H1 (cell line): ENCODE results near the gene TWSG1. TPM values are rescaled to one million over a fixed set of nuclear protein-coding genes. Genes with fewer than 3 reads are reported as not detected.

Experiments used
- CTCF ChIA-PET: fragments of 300-600 bp; sonication (Branson Sonifier 250); formaldehyde crosslinking; loops from one replicate; lab custom pipeline; 2021; ENCODE audit not compliant: partially characterized antibody; lab: Charles Lee
- POLR2A ChIA-PET: fragments of 300-600 bp; sonication (Branson Sonifier 250); formaldehyde crosslinking; loops from one replicate; lab custom pipeline; 2021; ENCODE audit warnings: inconsistent platforms; ENCODE audit not compliant: partially characterized antibody; lab: Charles Lee
- DNase-seq, 2 experiments: peaks; one replicate each; pipeline versions ENCODE4 v3.0.0 to v3.0.0-alpha.2; 2010 to 2022; ENCODE audit warnings: low spot score in 2 of 2, low read depth in 1 of 2, mixed read lengths in 1 of 2
- FAIRE-seq: peaks from 2 replicates; lab custom pipeline; 2011; peaks lifted over from hg19 to GRCh38; lab: Jason Lieb, UNC
- H2AFZ ChIP-seq: 2 replicates; pipeline ENCODE4 v1.8.1; 2012; ENCODE audit warnings: low read length, inconsistent platforms
- H2AK5ac ChIP-seq: 2 replicates; pipeline ENCODE4 v1.6.1; 2013; ENCODE audit warnings: low read depth, low read length
- H2BK120ac ChIP-seq: replicated peaks from 2 replicates; pipeline ENCODE3; 2013; ENCODE audit warnings: low read depth, low read length, inconsistent platforms
- H2BK12ac ChIP-seq: 2 replicates; pipeline ENCODE4 v1.6.1; 2013; ENCODE audit warnings: low read depth, low read length
- H2BK15ac ChIP-seq: 2 replicates; pipeline ENCODE4 v1.6.1; 2013; ENCODE audit warnings: low read length
- H2BK20ac ChIP-seq: 2 replicates; pipeline ENCODE4 v1.6.1; 2013; ENCODE audit warnings: low read length
- H2BK5ac ChIP-seq: 2 replicates; pipeline ENCODE4 v1.6.1; 2013; ENCODE audit warnings: low read depth, low read length
- H3K14ac ChIP-seq: 2 replicates; pipeline ENCODE4 v1.6.1; 2013; ENCODE audit warnings: inconsistent platforms; ENCODE audit not compliant: insufficient read length
- H3K18ac ChIP-seq: 2 replicates; pipeline ENCODE4 v1.6.1; 2013; ENCODE audit warnings: low read length; ENCODE audit errors: extremely low read depth
- H3K23ac ChIP-seq: 2 replicates; pipeline ENCODE4 v1.6.1; 2013; ENCODE audit warnings: inconsistent platforms; ENCODE audit not compliant: insufficient read length
- H3K23me2 ChIP-seq: 2 replicates; pipeline ENCODE4 v1.6.1; 2013; ENCODE audit warnings: low read depth, low read length
- H3K27ac ChIP-seq: 2 replicates; pipeline ENCODE4 v1.6.1; 2011; ENCODE audit warnings: low read depth, low read length, inconsistent platforms
- H3K27me3 ChIP-seq, 4 experiments: replicated peaks in 1 of 4; 1 replicate in 1 of 4; 2 replicates in 3 of 4; pipeline versions ENCODE4 v1.6.1 to v1.8.1; 2011 to 2013; ENCODE audit warnings: low read length in 3 of 4, mild to moderate bottlenecking in 3 of 4, inconsistent platforms in 2 of 4, mixed read lengths in 2 of 4, moderate library complexity in 1 of 4; ENCODE audit not compliant: control insufficient read depth in 3 of 4, insufficient read depth in 3 of 4; ENCODE audit errors: extremely low read depth in 1 of 4
- H3K36me3 ChIP-seq, 4 experiments: 2 replicates each; pipeline versions ENCODE4 v1.6.1 to v1.8.1; 2011 to 2013; ENCODE audit warnings: mild to moderate bottlenecking in 4 of 4, low read length in 3 of 4, moderate library complexity in 2 of 4, control low read depth in 1 of 4, inconsistent platforms in 1 of 4; ENCODE audit not compliant: insufficient read depth in 4 of 4, control insufficient read depth in 2 of 4
- H3K4ac ChIP-seq: replicated peaks from 2 replicates; pipeline ENCODE3; 2013; ENCODE audit warnings: low read length, low read depth, mixed read lengths, inconsistent platforms; ENCODE audit not compliant: insufficient read length
- H3K4me1 ChIP-seq, 4 experiments: replicated peaks in 1 of 4; 1 replicate in 1 of 4; 2 replicates in 3 of 4; pipeline versions ENCODE4 v1.6.1 to v1.8.1; 2011 to 2013; ENCODE audit warnings: low read length in 3 of 4, inconsistent platforms in 2 of 4, mixed read lengths in 1 of 4; ENCODE audit not compliant: insufficient read depth in 4 of 4, control insufficient read depth in 3 of 4
- H3K4me2 ChIP-seq, 2 experiments: 2 replicates each; pipeline versions ENCODE4 v1.6.1 to v1.8.1; 2011 to 2013; ENCODE audit warnings: low read depth in 2 of 2, low read length in 2 of 2, control low read depth in 1 of 2, inconsistent platforms in 1 of 2, mild to moderate bottlenecking in 1 of 2; ENCODE audit not compliant: insufficient read depth in 1 of 2
- H3K4me3 ChIP-seq, 4 experiments: fragments of 200-600, 300-600 bp in 1 of 4; sonication (generic), shearing (Covaris generic), sonication (Bioruptor Twin) in 1 of 4; 2 replicates each; pipeline versions ENCODE4 v1.5.1 to v1.8.1; 2011 to 2016; ENCODE audit warnings: low read length in 4 of 4, low read depth in 3 of 4, control low read depth in 2 of 4, inconsistent platforms in 2 of 4, mild to moderate bottlenecking in 2 of 4, mixed read lengths in 1 of 4, moderate library complexity in 1 of 4; ENCODE audit not compliant: insufficient read depth in 2 of 4; ENCODE audit errors: extremely low read depth in 1 of 4
- H3K56ac ChIP-seq: replicated peaks from 2 replicates; pipeline ENCODE3; 2013; ENCODE audit warnings: low read depth, mild to moderate bottlenecking, mixed read lengths, low read length, inconsistent platforms; ENCODE audit not compliant: insufficient read length
- H3K79me1 ChIP-seq: 2 replicates; pipeline ENCODE4 v1.6.1; 2013; ENCODE audit warnings: low read depth, low read length, control low read depth
- H3K79me2 ChIP-seq, 2 experiments: 2 replicates each; pipeline versions ENCODE4 v1.6.1 to v1.8.1; 2012 to 2013; ENCODE audit warnings: low read length in 2 of 2, mild to moderate bottlenecking in 2 of 2, inconsistent platforms in 1 of 2; ENCODE audit not compliant: insufficient read depth in 2 of 2, control insufficient read depth in 1 of 2
- H3K9ac ChIP-seq, 4 experiments: replicated peaks in 1 of 4; 1 replicate in 1 of 4; 2 replicates in 3 of 4; pipeline versions ENCODE4 v1.6.1 to v1.8.1; 2011 to 2013; ENCODE audit warnings: low read depth in 3 of 4, low read length in 3 of 4, control low read depth in 2 of 4, mild to moderate bottlenecking in 2 of 4, moderate library complexity in 2 of 4, inconsistent platforms in 1 of 4; ENCODE audit errors: extremely low read depth in 1 of 4
- H3K9me3 ChIP-seq, 2 experiments: 2 replicates each; pipeline versions ENCODE4 v1.6.1 to v1.8.1; 2012 to 2013; ENCODE audit warnings: mild to moderate bottlenecking in 2 of 2, moderate library complexity in 2 of 2, control low read depth in 1 of 2, inconsistent platforms in 1 of 2, low read depth in 1 of 2, low read length in 1 of 2, mixed read lengths in 1 of 2; ENCODE audit not compliant: insufficient read depth in 2 of 2
- H4K20me1 ChIP-seq, 2 experiments: replicated peaks in 1 of 2; 2 replicates each; pipeline versions ENCODE3 to v1.8.1; 2011 to 2013; ENCODE audit warnings: inconsistent platforms in 2 of 2, low read length in 2 of 2, mild to moderate bottlenecking in 1 of 2; ENCODE audit not compliant: insufficient read depth in 2 of 2, control insufficient read depth in 1 of 2
- H4K5ac ChIP-seq: 2 replicates; pipeline ENCODE4 v1.6.1; 2013; ENCODE audit warnings: low read length, low read depth, mixed read lengths, inconsistent platforms; ENCODE audit not compliant: insufficient read length
- H4K8ac ChIP-seq: 2 replicates; pipeline ENCODE4 v1.8.0; 2013; ENCODE audit warnings: mild to moderate bottlenecking, moderate library complexity, low read length, inconsistent platforms; ENCODE audit not compliant: insufficient read depth; ENCODE audit errors: extremely low read depth
- H4K91ac ChIP-seq: replicated peaks from 2 replicates; pipeline ENCODE3; 2013; ENCODE audit warnings: low read length, mixed read lengths, inconsistent platforms; ENCODE audit not compliant: insufficient read length
- ASH2L ChIP-seq: fragments of 200-600, 300-600 bp; sonication (generic); IDR thresholded peaks from one replicate; pipeline ENCODE4 v1.7.1; 2017; ENCODE audit warnings: low read length
- BCL11A ChIP-seq, 2 experiments: IDR thresholded peaks; one replicate each; pipeline ENCODE4 v1.6.1; 2011; ENCODE audit warnings: low read depth in 2 of 2, low read length in 2 of 2, mild to moderate bottlenecking in 2 of 2
- CHD1 ChIP-seq: IDR thresholded peaks from 2 replicates; pipeline ENCODE4 v1.6.1; 2012; ENCODE audit warnings: low read depth, low read length, improper control_type of control experiment
- CREB1 ChIP-seq: IDR thresholded peaks from 2 replicates; pipeline ENCODE4 v1.6.1; 2012; ENCODE audit warnings: inconsistent platforms
- MAFK ChIP-seq: IDR thresholded peaks from 2 replicates; pipeline ENCODE4 v1.6.1; 2012; ENCODE audit warnings: low read depth, mild to moderate bottlenecking, improper control_type of control experiment, low read length
- POLR2AphosphoS5 ChIP-seq: IDR thresholded peaks from 2 replicates; pipeline ENCODE4 v1.6.1; 2011; ENCODE audit warnings: low read depth, low read length
- RAD21 ChIP-seq, 2 experiments: IDR thresholded peaks in 1 of 2; conservative IDR thresholded peaks in 1 of 2; 2 replicates each; pipeline ENCODE4 v1.6.1; 2011; ENCODE audit warnings: low read depth in 2 of 2, low read length in 2 of 2, improper control_type of control experiment in 1 of 2, inconsistent platforms in 1 of 2, mild to moderate bottlenecking in 1 of 2, moderate library complexity in 1 of 2
- RFX5 ChIP-seq: IDR thresholded peaks from 2 replicates; pipeline ENCODE4 v1.6.1; 2011; ENCODE audit warnings: low read depth, low read length, improper control_type of control experiment, borderline replicate concordance
- SP4 ChIP-seq: IDR thresholded peaks from 2 replicates; pipeline ENCODE4 v1.6.1; 2012; ENCODE audit warnings: low read length, inconsistent platforms
- USF2 ChIP-seq: IDR thresholded peaks from 2 replicates; pipeline ENCODE4 v1.6.1; 2011; ENCODE audit warnings: low read length, improper control_type of control experiment
- ZNF274 ChIP-seq: IDR thresholded peaks from 2 replicates; pipeline ENCODE4 v1.7.0; 2012; ENCODE audit warnings: low read length, borderline replicate concordance; ENCODE audit errors: extremely low read depth
- WGBS, 2 experiments: shearing (Covaris generic) in 1 of 2; methylation state at CpG; one replicate each; pipeline versions ENCODE4 v1.1.6 to v1.1.7; 2013 to 2015; ENCODE audit warnings: low lambda C conversion rate in 2 of 2, mixed read lengths in 2 of 2, inconsistent platforms in 1 of 2, low coverage in 1 of 2, missing lambda C conversion rate in 1 of 2; ENCODE audit not compliant: insufficient replicate concordance in 2 of 2, insufficient coverage in 1 of 2, insufficient read length in 1 of 2; ENCODE audit errors: extremely low coverage in 1 of 2, missing lambda C conversion rate in 1 of 2; 5-methylcytosine and 5-hydroxymethylcytosine counted together
- polyA plus RNA-seq, 7 experiments: library from polyadenylated mRNA; depleted of rRNA in 3 of 7; stranded (reverse) in 5 of 7; unstranded in 2 of 7; fragments of >200 nt in 5 of 7; fragments of 200-250 nt in 2 of 7; gene quantifications; 1 replicate in 5 of 7; 2 replicates in 1 of 7; 4 replicates in 1 of 7; pipeline versions ENCODE4 v1.2.1 to v1.2.3, GENCODE V29; 2011 to 2013; ENCODE audit warnings: missing spikeins in 2 of 7, mixed read lengths in 2 of 7
- total RNA-seq: library from RNA; stranded (reverse); fragmentation: NEBNext Ultra II Directional; extraction: Animal tissue kit (Norgen Biotek cat#: 25700); gene quantifications from 2 replicates; pipeline ENCODE4 v1.2.1, GENCODE V29; 2021

Gene TWSG1
- total and polyA plus RNA-seq, 2 of the 8 experiments (the other 6 are each of a cell fraction or from before 2014, with no cell fraction given): 11.8 to 19.8 TPM

- Histone ChIP-seq H4K5ac (no peak overlapping the region), H3K4me3 (no peak overlapping the region), H2BK120ac (no peak overlapping the region), H2BK12ac (no peak overlapping the region), H3K27me3 (no peaks in the 10 kb centered on the region), H4K91ac (no peak overlapping the region), H3K23me2 (no peaks in the 10 kb centered on the region), H3K4me1 (no peaks in the 10 kb centered on the region), H3K9me3 (no peaks in the 10 kb centered on the region), H2AFZ (no peak overlapping the region), H2BK5ac (no peak overlapping the region), H3K14ac (no peak overlapping the region), H3K36me3 (no peaks in the 10 kb centered on the region), H3K79me2 (no peaks in the 10 kb centered on the region), H3K18ac (no peak overlapping the region), H3K27ac (no peak overlapping the region), H3K4me2 (no peak overlapping the region), H3K79me1 (no peaks in the 10 kb centered on the region), H4K20me1 (no peaks in the 10 kb centered on the region), H3K9ac (no peak overlapping the region), H3K4ac (no peak overlapping the region), H3K23ac (no peak overlapping the region), H2AK5ac (no peak overlapping the region), H2BK15ac (no peak overlapping the region), H4K8ac (no peak overlapping the region), H2BK20ac (no peak overlapping the region), H3K56ac (no peak overlapping the region)
- ChIA-PET POLR2A (no interaction called here), CTCF (interaction anchor here (0.6 to 1.1 kb wide), 3 partner anchors 9 to 41 kb away, joined by 3 to 6 read pairs (median 3); no protein-coding TSS in a partner anchor)
- no peak for DNase-seq
- 93% methylated on average over 3 of the region's 3 CpGs; no CpG with 5 or more reads in 1 of the 2 experiments for WGBS, 2 experiments
- no peak for FAIRE-seq
- no peak for TF ChIP-seq RFX5
- TF ChIP-seq ASH2L: no peak
- no peak for TF ChIP-seq CHD1
- TF ChIP-seq ZNF274: no peak
- TF ChIP-seq POLR2AphosphoS5: no peak
- TF ChIP-seq SP4: no peak
- no peak for TF ChIP-seq RAD21 (IDR thresholded peaks at IDR 0.05 in 1 of 2, conservative IDR thresholded peaks at IDR 0.05 in 1 of 2; ENCODE audit: low read depth in 2 of 2, low read length in 2 of 2)
- no peak for TF ChIP-seq USF2
- no peak for TF ChIP-seq BCL11A (IDR thresholded peaks at IDR 0.05; ENCODE audit: low read depth in 2 of 2, low read length in 2 of 2)
- TF ChIP-seq MAFK: no peak
- no peak for TF ChIP-seq CREB1
Observed at GRCh38 chr18:9444549-9444948, 110.0 kb downstream of the TWSG1 start.
